LNCAP (cell line): ENCODE results near the gene NLN.

Experiments
- CTCF ChIP-seq: fragments of 450-650 bp; IDR thresholded peaks from 2 replicates; pipeline ENCODE4 v1.5.1; 2017; ENCODE audit warnings: mild to moderate bottlenecking

NLN gene

GRCh38 chr5:65721050-65721719, 820 bp upstream of the NLN start:
- TF ChIP-seq CTCF: no peak

GRCh38 chr5:65722575-65723403, 784 bp downstream of the NLN start:
- TF ChIP-seq CTCF: no peak

- TF ChIP-seq CTCF: no peak
Observed at GRCh38 chr5:65727491-65728156, 5.6 kb downstream of the NLN start.

GRCh38 chr5:65728218-65728617, 6.2 kb downstream of the NLN start:
- no peak for TF ChIP-seq CTCF

GRCh38 chr5:65730910-65731309, 8.9 kb downstream of the NLN start:
- TF ChIP-seq CTCF: no peak

GRCh38 chr5:65734921-65735320, 12.9 kb downstream of the NLN start:
- TF ChIP-seq CTCF: no peak

GRCh38 chr5:65736011-65736410, 14.0 kb downstream of the NLN start:
- no peak for TF ChIP-seq CTCF
